ENCODE results near the gene NOD1.
"Not testable (repeated sequence)": the region's sequence is repeated elsewhere in the genome, so short reads cannot be mapped to it uniquely, and the experiment has no call there.

NOD1 gene, protein sequence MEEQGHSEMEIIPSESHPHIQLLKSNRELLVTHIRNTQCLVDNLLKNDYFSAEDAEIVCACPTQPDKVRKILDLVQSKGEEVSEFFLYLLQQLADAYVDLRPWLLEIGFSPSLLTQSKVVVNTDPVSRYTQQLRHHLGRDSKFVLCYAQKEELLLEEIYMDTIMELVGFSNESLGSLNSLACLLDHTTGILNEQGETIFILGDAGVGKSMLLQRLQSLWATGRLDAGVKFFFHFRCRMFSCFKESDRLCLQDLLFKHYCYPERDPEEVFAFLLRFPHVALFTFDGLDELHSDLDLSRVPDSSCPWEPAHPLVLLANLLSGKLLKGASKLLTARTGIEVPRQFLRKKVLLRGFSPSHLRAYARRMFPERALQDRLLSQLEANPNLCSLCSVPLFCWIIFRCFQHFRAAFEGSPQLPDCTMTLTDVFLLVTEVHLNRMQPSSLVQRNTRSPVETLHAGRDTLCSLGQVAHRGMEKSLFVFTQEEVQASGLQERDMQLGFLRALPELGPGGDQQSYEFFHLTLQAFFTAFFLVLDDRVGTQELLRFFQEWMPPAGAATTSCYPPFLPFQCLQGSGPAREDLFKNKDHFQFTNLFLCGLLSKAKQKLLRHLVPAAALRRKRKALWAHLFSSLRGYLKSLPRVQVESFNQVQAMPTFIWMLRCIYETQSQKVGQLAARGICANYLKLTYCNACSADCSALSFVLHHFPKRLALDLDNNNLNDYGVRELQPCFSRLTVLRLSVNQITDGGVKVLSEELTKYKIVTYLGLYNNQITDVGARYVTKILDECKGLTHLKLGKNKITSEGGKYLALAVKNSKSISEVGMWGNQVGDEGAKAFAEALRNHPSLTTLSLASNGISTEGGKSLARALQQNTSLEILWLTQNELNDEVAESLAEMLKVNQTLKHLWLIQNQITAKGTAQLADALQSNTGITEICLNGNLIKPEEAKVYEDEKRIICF

DNA sequence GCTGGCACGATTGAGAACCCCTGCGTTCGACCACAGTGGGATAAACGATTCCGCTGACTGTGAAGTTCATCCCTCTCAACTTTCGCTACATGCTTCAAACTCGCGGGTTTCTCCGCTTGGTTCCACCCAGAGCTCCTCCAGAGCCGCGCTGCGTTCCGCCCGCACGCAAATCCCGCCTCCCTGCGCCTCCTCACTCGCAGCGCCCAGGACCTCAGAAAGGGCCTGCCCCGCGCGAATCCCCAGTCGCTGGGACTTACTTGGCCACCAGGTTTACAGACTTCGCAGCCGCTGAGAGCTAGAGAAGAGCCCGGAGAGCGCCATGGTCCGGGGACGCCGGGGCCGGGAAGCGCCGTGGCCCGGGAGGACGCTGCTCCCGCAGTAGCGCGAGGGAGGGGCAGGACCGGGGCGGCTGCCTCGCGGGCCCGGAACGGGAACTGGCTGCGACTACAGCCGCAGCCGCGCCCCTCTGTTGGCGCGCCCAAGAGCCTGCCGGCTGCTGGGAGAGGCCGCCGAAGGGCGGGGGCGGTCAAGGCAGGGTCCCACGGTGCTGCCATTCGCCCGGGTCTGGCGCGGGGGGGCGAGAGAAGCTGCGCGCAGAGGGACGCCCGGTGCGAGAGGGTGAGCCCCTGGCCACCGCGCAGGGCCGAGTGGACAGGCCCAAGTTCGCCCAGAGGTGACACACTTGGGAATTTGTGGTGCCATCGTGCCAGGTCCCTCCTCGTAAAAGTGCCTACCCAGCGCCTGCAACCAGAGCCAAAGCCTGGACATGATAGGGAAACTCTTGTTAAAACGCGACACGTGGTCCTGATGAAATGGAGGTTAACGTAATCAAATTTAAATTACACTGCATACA lies at the start of gene NOD1:
NOD1 (minus strand) TSS at position 436 of the 853 bp plus-strand sequence. CDS start 21,863 bp downstream, outside the sequence.
- peak; percentile 10 to 45 for DNase-seq (ENCODE audit: extremely low read depth in 1 of 2, low read depth in 1 of 2)

DNA sequence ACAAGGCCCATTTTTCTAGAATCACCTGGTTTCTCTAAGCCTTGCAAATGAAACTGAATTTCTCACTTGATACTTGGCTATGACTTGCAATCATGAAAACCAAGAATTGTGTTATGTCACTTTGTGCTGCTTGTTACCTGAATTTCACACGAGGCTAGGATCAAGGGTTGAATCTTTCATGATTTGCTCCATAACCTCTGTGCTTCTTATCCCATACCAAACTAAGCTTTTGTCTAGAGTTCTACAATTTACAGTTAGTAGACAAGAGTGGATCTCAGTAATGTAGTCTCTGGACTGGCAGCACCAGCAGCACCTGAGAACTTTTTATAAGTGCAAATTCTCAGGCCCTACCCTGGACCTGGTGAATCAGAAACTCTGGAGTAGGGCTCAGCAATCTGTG lies 48.7 kb upstream of the NOD1 start:
- not testable (repeated sequence) for DNase-seq (ENCODE audit: extremely low read depth in 1 of 2, low read depth in 1 of 2)

DNA sequence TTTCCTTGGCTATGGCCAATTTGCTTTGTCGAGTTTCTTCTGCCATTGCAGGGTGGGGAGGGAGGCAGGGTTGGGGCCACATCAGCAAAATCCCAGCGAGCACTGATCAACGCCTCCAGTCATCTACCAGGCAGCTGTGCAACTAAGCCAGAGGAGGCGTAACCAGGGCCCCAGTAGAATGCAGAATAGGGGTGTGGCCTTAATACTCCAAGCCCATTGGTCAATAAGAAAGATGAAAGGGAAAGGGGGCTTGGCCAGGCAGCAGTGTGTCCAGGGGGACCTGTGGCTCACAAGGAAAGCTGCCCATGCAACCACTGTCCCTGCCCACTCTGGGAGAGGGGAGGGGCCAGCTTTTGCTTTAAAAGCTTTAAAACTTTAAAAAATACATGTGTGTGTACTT lies 47.6 kb upstream of the NOD1 start:
- no peak for DNase-seq (ENCODE audit: extremely low read depth in 1 of 2, low read depth in 1 of 2)

DNA sequence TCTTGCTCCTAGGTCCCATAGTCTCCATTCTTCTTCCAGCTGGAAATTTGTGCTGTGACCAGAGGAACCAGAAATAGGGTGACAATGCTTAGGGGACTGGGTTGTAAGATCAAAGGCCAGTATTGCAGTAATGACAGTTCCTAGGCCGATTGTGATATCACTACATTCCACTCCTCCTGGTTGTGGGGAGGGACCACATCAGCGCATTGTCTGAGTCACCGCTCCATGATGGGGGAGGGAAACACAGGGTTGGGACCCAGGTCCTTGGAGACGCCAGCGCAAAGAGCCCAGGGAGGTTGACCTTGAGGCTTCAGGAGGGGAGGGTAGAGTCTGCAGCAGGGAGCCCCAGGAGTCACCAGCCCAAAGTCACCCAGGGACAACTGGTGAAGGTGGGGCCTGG lies 46.8 kb upstream of the NOD1 start:
- no peak for DNase-seq (ENCODE audit: extremely low read depth in 1 of 2, low read depth in 1 of 2)

DNA sequence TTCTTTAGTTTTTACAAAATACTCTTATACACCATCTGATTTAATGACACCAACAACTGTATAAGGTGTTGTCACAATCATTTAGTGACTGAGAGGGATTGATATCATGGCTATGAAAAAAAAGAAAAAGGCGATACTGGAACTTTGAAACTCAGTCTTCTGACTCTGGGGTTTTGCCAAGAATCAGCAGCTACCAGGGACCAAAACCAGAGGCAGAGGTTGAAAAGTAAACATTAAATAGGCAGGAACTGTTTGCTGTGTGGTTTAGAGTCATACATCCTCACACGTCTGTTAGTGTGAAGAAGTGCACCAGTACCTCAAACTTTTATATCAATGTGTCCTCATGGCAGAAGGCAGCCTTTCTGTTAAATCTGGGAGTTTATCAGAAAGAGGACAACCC lies 46.0 kb upstream of the NOD1 start:
- no peak for DNase-seq (ENCODE audit: extremely low read depth in 1 of 2, low read depth in 1 of 2)

DNA sequence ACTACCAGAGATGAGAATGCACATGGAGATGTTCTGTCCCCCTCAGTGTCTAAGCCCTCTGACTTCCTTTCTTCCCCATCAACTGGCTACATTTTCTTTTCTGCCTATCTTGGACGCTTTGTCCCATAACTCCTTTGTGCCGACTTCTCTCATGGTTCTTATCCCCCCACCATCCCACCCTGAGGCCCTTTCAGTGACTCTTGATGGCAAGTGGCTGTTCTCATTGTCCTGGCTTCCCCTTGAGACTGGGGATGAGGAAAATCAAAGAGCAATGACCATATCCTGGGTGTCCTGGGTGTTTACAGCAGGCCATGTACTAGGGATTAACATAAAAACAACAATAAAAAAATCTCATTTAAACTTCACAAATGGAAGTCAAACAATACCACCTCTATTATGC lies 44.9 kb upstream of the NOD1 start:
- DNase-seq (ENCODE audit: extremely low read depth in 1 of 2, low read depth in 1 of 2): no peak

DNA sequence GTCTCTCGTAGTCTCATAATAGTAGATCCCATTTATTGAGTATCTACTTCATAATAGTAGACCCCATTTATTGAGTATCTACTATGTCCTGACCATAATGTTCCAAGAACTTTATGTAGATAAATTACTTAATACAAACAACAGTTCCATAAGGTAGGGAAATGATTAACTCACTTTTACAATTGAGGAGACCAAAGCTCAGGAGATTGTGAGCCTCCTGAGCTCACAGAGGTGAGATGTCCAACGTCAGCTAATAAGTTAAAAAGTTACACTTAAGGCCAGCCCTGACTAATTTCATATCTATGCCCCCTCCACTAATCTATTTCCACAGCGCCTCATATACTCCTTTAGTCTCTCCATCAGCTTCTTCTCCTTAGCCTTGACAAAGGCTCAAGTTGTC lies 43.6 kb upstream of the NOD1 start:
- DNase-seq (ENCODE audit: extremely low read depth in 1 of 2, low read depth in 1 of 2): no peak

DNA sequence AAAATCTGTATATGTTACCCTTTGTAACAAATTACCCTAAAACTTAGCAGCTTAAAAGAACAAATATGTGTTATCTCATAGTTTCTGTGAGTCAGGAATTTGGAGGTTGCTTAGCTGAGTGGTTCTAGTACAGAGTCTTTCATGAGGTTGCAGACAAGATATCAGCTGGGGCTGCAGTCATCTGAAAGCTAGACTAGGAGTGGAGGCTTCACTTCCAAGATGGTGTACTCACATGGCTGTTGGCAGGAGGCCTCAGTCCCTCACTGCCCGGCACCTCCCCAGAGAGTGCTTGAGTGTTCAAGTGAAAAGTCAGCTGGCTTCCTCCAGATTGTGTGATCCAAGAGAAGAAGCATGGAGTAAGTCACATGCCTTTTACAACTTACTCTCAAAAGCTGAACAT lies 42.9 kb upstream of the NOD1 start:
- DNase-seq (ENCODE audit: extremely low read depth in 1 of 2, low read depth in 1 of 2): no peak

DNA sequence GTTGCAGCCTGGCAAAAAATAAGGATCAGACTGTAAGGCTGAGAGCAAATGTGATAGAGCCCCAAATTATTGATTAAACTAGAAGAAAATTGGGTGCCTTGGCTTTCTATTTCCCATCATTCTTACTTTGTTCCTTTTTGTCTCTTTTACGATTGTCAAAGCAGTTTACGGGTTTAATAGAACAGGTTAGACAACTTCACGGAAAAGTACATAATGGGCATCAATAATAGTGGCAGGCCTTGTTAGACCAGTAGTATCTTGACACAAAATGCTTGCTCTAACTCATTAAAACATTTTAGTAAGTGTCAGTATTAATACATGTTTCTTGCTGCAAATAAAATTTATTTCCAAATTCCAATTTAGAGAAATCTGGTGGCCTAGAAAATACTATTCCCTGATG lies 40.5 kb upstream of the NOD1 start:
- DNase-seq (ENCODE audit: extremely low read depth in 1 of 2, low read depth in 1 of 2): no peak

DNA sequence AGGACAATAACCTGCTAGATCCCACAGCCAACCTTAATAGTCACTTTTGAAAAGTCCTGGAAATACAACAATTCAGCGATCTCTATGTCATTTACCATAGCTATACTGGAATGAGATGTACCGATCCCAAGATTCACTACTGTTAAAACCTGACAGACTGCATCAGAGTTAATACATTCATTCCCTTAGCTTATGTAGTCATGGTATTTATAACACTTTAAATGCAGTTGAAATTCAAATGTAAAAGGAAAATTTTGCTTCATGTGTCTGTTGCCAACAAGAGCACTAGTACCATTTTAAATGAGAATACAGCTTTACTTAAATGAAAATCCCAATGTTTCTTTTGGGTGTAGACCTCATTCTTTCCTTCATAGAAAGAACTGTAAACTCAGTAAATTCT lies 37.2 kb upstream of the NOD1 start:
- no peak for DNase-seq (ENCODE audit: extremely low read depth in 1 of 2, low read depth in 1 of 2)

DNA sequence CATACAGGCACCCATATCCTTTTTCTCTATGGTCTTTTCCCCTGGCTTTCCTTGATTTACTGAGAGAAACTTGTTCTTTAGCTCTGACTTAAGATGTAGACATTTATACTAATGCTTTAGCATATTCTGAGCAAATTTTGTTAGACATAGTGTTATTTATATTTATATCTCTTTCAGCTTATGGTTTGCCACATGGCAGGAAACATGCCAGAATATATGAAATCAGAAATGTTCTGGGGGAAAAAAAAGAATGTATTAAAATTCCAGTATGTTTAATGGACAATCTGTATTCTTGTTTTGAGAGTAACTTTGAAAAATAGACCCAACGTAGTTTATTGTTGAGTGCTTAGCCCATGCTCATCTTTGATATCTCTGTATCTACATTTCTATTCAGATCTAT lies 36.2 kb upstream of the NOD1 start:
- no peak for DNase-seq (ENCODE audit: extremely low read depth in 1 of 2, low read depth in 1 of 2)

DNA sequence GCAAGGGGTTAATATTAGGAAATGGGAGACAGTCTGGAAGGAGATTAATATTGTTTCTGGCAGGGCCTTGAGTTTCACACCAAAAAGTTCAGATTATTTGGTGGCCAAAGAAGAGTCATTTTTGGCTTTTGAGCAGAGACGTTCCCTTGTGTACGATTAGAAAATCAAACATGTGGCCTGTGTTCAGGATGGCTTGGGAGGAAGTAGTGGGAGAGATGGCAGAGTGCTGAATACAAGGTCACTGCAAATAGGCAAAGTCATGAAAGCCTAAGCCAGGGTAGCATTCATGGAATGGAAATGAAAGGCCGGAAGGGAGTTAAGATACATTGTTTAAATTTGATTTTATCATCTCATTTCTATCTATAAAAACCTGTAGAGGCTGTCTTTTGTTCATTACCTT lies 35.6 kb upstream of the NOD1 start:
- no peak for DNase-seq (ENCODE audit: extremely low read depth in 1 of 2, low read depth in 1 of 2)

DNA sequence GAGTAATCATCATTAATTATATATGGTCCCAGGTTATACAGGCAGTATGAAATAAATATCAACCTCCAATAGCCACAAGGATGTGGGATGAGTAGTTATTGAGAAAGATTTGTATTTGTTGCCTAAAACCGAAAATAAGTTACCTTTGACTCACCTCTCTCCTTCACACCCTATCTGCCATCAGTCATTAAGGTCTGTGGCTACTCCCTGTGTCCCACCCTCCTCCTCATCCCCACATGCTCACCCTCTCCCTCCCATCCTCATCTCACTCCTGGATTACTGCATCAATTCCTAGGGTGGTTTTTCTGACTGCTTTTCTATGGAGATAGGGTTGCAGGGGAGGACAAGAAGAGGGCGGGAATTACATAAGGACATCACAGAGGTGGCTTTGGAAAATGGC lies 35.2 kb upstream of the NOD1 start:
- no peak for DNase-seq (ENCODE audit: extremely low read depth in 1 of 2, low read depth in 1 of 2)

DNA sequence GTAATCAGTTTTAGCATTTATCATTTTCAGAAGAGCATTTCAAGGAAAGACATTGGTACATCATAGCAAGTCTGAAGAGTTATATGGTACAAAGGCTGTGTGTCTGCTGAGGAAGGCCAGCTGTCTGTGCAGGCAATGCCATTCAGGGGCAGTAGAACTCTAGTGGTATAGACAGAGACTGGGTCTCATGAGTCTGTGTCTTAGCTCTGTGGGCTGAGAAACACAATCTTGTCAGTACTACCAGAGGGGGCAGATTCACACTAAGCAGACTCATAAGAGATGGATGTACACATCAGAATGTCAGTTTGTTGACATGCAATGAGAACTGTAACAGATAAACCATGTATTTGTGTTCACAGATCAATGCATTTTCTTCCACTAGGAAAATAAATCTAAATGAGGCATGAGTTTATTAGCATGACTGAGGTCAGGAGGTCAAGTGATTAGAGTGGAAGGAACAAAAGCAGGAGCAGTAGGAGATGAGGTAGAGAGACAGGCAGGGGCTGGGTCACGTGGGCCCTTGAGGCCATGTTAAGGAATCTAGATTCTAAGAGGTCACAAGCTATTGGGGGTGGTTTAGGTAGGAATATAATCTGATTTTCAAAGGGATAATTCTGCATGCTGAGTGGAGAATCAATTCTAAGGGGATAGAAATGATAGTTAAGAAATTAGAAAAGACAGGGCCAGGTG lies 33.5 kb upstream of the NOD1 start:
- DNase-seq (ENCODE audit: extremely low read depth in 1 of 2, low read depth in 1 of 2): no peak

DNA sequence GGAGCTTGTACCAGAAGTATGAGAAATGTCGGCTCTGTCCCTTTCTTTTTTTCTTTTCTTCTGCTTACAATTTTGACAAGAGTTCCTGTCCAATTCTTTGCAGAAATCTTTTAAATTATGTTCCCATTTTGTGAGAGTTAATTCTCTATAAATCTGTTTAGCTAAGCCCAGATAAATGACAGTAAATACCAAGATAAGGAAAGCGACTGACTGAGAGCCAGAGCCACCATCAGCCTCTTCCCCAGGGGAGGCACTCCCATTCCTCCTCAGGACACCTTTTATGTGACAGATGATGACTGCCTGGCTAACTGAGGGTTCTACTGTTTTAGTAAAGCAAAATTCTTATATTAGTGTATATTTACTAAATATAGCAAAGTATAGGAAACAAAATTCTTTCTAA lies 32.9 kb upstream of the NOD1 start:
- DNase-seq (ENCODE audit: extremely low read depth in 1 of 2, low read depth in 1 of 2): no peak

DNA sequence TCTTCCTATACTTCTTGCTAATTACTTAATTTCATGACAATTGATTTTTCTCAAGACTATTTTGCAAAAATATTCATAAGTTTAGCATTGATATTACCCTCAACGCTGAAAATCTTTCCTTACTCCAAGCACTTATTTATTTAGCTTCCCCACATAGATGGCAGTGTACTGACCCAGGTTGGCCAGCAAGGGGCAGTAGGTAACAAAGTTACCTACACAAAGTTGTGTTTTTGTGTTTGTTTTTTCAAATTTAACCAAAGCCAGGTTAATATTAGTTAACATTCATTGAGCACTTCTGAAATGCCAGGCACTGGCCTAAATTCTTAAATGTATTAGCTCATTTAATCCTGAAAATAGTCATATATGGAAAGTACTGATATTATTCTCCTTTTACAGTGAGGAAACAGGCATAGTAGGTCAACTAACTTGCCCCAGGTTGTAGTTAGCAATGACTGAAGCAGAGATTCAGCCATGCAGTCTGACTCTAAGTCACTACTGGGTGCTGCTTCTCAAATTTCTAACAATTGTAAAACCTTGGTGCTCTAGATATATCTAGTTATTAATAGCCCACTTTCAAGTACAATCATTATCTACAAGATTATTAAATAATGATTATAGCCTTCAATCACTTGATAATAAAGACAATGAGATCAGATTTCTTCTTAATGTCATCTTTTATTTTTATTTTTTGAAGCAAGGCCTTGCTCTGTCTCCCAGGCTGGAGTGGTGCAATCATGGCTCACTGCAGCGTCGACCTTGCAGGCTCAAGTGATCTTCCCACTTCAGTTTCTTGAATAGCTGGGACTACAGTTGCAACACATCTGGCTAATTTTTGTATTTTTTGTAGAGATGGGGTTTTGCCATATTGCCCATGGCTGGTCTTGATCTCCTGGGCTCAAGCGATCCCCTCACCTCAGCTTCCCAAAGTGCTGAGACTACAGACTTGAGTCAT lies 31.8 kb upstream of the NOD1 start:
- no peak for DNase-seq (ENCODE audit: extremely low read depth in 1 of 2, low read depth in 1 of 2)

DNA sequence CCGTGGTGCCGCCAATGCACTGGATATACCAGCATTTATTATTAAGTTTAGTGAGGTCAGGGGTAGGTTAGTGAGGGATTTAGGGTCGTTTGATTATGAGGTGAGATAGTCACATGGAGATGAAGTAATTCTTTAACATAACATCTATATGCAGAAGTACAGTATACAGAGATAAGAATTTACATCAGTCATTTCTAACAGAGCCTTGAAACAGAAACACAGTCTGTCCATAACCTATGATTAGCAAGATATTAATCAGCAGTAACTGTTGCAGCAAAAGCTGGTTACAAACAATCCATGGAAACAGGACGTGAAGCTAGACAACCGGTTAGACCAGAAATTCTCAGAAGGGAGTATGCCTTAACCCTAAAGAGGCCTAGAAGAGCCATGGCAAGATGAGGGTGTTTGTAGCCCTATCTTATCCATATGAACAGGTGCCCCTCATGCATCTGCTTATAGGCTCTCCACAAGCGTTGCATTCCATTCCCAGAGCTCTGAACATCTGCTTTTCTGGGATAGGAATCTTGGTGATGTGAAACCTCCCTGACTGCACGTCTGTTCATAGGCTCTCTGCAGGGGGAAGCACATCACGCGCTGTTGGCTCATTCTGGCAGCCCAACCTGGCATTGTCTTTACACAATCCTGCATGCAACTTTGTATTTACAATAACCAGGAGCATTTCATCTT lies 30.7 kb upstream of the NOD1 start:
- DNase-seq (ENCODE audit: extremely low read depth in 1 of 2, low read depth in 1 of 2): not testable (repeated sequence)

DNA sequence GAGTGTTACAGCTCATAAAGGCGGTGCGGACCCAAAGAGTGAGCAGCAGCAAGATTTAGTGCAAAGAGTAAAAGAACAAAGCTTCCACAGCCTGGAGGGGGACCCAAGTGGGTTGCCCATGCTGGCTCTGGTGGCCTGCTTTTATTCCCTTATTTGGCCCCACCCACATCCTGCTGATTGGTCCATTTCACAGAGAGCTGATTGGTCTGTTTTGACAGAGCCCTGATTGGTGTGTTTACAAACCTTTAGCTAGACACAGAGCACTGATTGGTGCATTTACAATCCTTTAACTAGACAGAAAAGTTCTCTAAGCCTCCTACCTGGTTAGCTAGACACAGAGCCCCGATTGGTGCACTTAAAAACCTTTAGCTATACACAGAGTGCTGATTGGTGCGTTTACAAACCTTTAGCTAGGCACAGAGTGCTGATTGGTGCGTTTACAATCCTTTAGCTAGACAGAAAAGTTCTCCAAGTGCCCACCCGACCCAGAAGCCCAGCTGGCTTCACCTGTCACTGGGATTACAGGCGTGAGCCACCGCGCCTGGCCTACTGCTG lies 28.8 kb upstream of the NOD1 start:
- not testable (repeated sequence) for DNase-seq (ENCODE audit: extremely low read depth in 1 of 2, low read depth in 1 of 2)

All from activated CD8-positive, alpha-beta memory T cell treated with anti-CD3 and anti-CD28 coated beads for 1 hour (primary cell).